ENCODE results near the gene CFAP206.

Gene CFAP206

DNA sequence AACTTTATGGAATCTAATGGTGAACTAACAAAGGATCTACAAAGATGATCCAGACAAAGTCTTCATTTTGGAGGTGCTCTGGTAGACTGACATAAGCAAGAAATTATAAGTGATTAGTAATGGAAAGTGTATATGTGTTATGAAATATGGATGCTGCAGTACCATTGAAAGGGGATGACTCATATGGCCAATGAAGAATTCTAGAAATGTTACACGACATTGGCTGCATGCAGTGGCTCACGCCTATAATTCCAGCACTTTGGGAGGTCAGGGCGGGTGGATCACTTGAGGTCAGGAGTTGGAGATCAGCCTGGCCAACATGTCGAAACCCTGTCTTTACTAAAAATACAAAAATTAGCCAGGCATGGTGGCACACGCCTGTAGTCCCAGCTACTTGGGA, 23.5 kb downstream of the CFAP206 start:
- Histone ChIP-seq H3K4me1 (ENCODE audit: control insufficient read depth, low read length) (no peaks in the 10 kb centered on the region), H4K20me1 (ENCODE audit: control insufficient read depth, insufficient read depth, low read depth, low read length) (no peaks in the 10 kb centered on the region), H3K27ac (ENCODE audit: low read depth, low read length) (no peak overlapping the region), H3K9me2 (replicated peaks; ENCODE audit: control insufficient read depth, low read length) (no peaks in the 10 kb centered on the region), H3K27me3 (ENCODE audit: control insufficient read depth, low read length) (peaks cover 4% of the 10 kb centered on the region; the same call in 1 of the 2 replicates), H3K4me2 (ENCODE audit: low read length) (no peak overlapping the region), H3K79me2 (ENCODE audit: control insufficient read depth, low read length) (no peaks in the 10 kb centered on the region), H3K36me3 (ENCODE audit: control insufficient read depth, low read length) (no peaks in the 10 kb centered on the region), H3F3A (ENCODE audit: control insufficient read depth, insufficient read depth) (no peaks in the 10 kb centered on the region), H3K9me3 (ENCODE audit: control insufficient read depth, insufficient read depth, low read length) (no peaks in the 10 kb centered on the region), H3K4me3 (ENCODE audit: low read length) (no peak overlapping the region)
- TF ChIP-seq EZH2phosphoT487 (IDR thresholded peaks at IDR 0.05; ENCODE audit: borderline replicate concordance, low read length) (no peak), CTCF (IDR thresholded peaks at IDR 0.05; ENCODE audit: low read depth, low read length, poor library complexity, severe bottlenecking) (no peak)

DNA sequence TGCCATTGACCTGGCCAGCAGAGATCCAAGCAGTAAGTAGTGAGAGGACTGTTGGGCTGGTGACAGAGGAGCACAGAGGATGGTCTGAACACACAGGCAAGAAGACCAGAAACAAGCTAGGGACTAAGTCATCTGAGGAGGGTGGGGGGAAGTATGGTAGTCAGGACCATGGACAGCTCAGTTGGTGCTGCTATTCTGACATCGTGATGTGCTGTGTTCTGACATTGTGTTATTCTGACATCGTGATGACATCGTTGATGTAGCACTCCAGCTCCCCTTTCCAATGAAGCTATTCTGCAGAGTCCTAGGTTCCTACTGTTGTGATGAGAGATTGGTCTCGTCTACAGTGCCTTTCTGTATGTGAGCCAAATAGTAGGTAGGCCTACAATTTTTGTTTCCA, 28.7 kb downstream of the CFAP206 start:
- Histone ChIP-seq H3K9me3 (ENCODE audit: control insufficient read depth, insufficient read depth, low read length) (no peaks in the 10 kb centered on the region), H3K4me2 (ENCODE audit: low read length) (no peak overlapping the region), H3K4me3 (ENCODE audit: low read length) (no peak overlapping the region), H3K36me3 (ENCODE audit: control insufficient read depth, low read length) (no peaks in the 10 kb centered on the region), H3K27me3 (ENCODE audit: control insufficient read depth, low read length) (no peaks in the 10 kb centered on the region), H3K27ac (ENCODE audit: low read depth, low read length) (no peak overlapping the region), H3K9me2 (replicated peaks; ENCODE audit: control insufficient read depth, low read length) (no peaks in the 10 kb centered on the region), H3K4me1 (ENCODE audit: control insufficient read depth, low read length) (no peaks in the 10 kb centered on the region), H3F3A (ENCODE audit: control insufficient read depth, insufficient read depth) (no peaks in the 10 kb centered on the region), H4K20me1 (ENCODE audit: control insufficient read depth, insufficient read depth, low read depth, low read length) (no peaks in the 10 kb centered on the region), H3K79me2 (ENCODE audit: control insufficient read depth, low read length) (no peaks in the 10 kb centered on the region)
- TF ChIP-seq EZH2phosphoT487 (IDR thresholded peaks at IDR 0.05; ENCODE audit: borderline replicate concordance, low read length) (no peak), CTCF (IDR thresholded peaks at IDR 0.05; ENCODE audit: low read depth, low read length, poor library complexity, severe bottlenecking) (no peak)

- TF ChIP-seq CTCF (IDR thresholded peaks at IDR 0.05; ENCODE audit: low read depth, low read length, poor library complexity, severe bottlenecking) (no peak), EZH2phosphoT487 (IDR thresholded peaks at IDR 0.05; ENCODE audit: borderline replicate concordance, low read length) (no peak)
Observed at GRCh38 chr6:87441711-87442110, 33.9 kb downstream of the CFAP206 start.

GRCh38 chr6:87444362-87444761, 36.6 kb downstream of the CFAP206 start:
- Histone ChIP-seq H3K4me3 (ENCODE audit: low read length) (no peak overlapping the region), H3F3A (ENCODE audit: control insufficient read depth, insufficient read depth) (no peaks in the 10 kb centered on the region), H3K27ac (ENCODE audit: low read depth, low read length) (no peak overlapping the region), H3K4me1 (ENCODE audit: control insufficient read depth, low read length) (no peaks in the 10 kb centered on the region), H4K20me1 (ENCODE audit: control insufficient read depth, insufficient read depth, low read depth, low read length) (no peaks in the 10 kb centered on the region), H3K36me3 (ENCODE audit: control insufficient read depth, low read length) (no peaks in the 10 kb centered on the region), H3K9me2 (replicated peaks; ENCODE audit: control insufficient read depth, low read length) (no peaks in the 10 kb centered on the region), H3K4me2 (ENCODE audit: low read length) (no peak overlapping the region), H3K9me3 (ENCODE audit: control insufficient read depth, insufficient read depth, low read length) (no peaks in the 10 kb centered on the region), H3K79me2 (ENCODE audit: control insufficient read depth, low read length) (no peaks in the 10 kb centered on the region), H3K27me3 (ENCODE audit: control insufficient read depth, low read length) (no peaks in the 10 kb centered on the region)
- no peak for TF ChIP-seq CTCF (IDR thresholded peaks at IDR 0.05; ENCODE audit: low read depth, low read length, poor library complexity, severe bottlenecking)
- TF ChIP-seq EZH2phosphoT487 (IDR thresholded peaks at IDR 0.05; ENCODE audit: borderline replicate concordance, low read length): no peak

More at GRCh38 chr6:87441711-87442110, 33.9 kb downstream of the CFAP206 start:
- Histone ChIP-seq H3K4me1 (ENCODE audit: control insufficient read depth, low read length) (no peaks in the 10 kb centered on the region), H3K27me3 (ENCODE audit: control insufficient read depth, low read length) (no peaks in the 10 kb centered on the region), H3K9me3 (ENCODE audit: control insufficient read depth, insufficient read depth, low read length) (no peaks in the 10 kb centered on the region), H4K20me1 (ENCODE audit: control insufficient read depth, insufficient read depth, low read depth, low read length) (no peaks in the 10 kb centered on the region), H3K4me2 (ENCODE audit: low read length) (no peak overlapping the region), H3K9me2 (replicated peaks; ENCODE audit: control insufficient read depth, low read length) (no peaks in the 10 kb centered on the region), H3F3A (ENCODE audit: control insufficient read depth, insufficient read depth) (no peaks in the 10 kb centered on the region), H3K4me3 (ENCODE audit: low read length) (no peak overlapping the region), H3K27ac (ENCODE audit: low read depth, low read length) (no peak overlapping the region), H3K36me3 (ENCODE audit: control insufficient read depth, low read length) (no peaks in the 10 kb centered on the region), H3K79me2 (ENCODE audit: control insufficient read depth, low read length) (no peaks in the 10 kb centered on the region)
